CD4-positive, alpha-beta T cell treated with Interleukin-1 beta for 1 hour (primary cell): Measurements from ENCODE around the gene ITGA8.
A peak's percentile ranks its signal among the peaks of the same experiment; 100 is the strongest.
"Not testable (repeated sequence)": the region's sequence is repeated elsewhere in the genome, so short reads cannot be mapped to it uniquely, and the experiment has no call there.

Source experiments
- DNase-seq, 2 donors: peaks; one replicate each; pipeline ENCODE4 v3.0.0-alpha.2; 2020 to 2022

Gene ITGA8

GRCh38 chr10:15719899-15720634 lies at the start of gene ITGA8:
Gene ITGA8, minus strand, starts transcription at chr10:15719922. Its CDS starts 151 bp downstream, at chr10:15719771.
- no peak for DNase-seq

- no peak for DNase-seq
Observed at GRCh38 chr10:15764892-15765454, 45.3 kb upstream of the ITGA8 start.

GRCh38 chr10:15763006-15763405 lies 43.3 kb upstream of the ITGA8 start:
- DNase-seq: no peak

DNA sequence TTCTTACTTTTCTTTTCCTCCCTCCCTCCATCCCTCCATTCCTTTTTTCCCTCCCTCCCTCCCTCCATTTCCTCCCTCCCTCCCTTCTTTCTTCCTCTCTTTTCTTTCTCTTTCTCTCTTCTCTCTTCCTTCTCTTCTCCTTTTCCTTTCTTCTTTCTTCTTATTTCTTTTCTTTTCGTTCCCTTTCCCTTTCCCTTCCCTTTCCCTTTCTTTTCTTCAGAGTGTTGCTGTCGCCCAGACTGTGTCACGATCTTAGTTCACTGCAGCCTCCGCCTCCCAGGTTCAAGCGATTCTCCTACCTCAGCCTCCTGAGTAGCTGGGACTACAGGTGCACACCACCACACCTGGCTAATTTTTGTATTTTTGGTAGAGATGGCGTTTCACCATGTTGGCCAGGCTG lies 42.5 kb upstream of the ITGA8 start:
- DNase-seq: not testable (repeated sequence)

DNA sequence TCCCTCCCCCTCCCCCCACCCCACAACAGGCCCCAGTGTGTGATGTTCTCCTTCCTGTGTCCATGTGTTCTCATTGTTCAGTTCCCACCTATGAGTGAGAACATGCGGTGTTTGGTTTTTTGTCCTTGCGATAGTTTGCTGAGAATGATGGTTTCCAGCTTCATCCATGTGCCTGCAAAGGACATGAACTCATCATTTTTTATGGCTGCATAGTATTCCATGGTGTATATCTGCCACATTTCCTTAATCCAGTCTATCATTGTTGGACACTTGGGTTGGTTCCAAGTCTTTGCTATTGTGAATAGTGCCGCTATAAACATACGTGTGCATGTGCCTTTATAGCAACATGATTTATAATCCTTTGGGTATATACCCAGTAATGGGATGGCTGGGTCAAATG lies 41.5 kb upstream of the ITGA8 start:
- not testable (repeated sequence) for DNase-seq

DNA sequence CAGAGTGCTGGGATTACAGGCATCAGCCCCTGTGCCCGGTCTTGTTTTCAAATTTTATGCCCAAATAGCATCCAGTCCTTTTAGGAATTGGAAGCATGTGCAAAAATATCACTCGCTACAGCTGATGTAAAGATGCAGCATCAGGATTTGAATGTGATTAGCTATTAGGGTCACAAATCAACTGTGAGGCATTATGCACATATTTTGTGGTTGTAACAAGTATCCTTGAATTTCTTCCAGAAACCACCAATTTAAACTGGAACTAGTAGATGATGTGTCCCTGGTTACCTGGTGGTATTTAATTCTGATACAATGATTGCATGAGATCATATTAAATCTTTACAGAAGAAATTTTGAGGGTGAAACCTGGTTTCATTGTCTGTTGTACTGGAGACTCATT lies 41.0 kb upstream of the ITGA8 start:
- DNase-seq: no peak

GRCh38 chr10:15759265-15759664 lies 39.5 kb upstream of the ITGA8 start:
- DNase-seq: no peak

GRCh38 chr10:15758618-15759017 lies 38.9 kb upstream of the ITGA8 start:
- no peak for DNase-seq

- DNase-seq: no peak
Observed at GRCh38 chr10:15754937-15755336, 35.2 kb upstream of the ITGA8 start.

DNA sequence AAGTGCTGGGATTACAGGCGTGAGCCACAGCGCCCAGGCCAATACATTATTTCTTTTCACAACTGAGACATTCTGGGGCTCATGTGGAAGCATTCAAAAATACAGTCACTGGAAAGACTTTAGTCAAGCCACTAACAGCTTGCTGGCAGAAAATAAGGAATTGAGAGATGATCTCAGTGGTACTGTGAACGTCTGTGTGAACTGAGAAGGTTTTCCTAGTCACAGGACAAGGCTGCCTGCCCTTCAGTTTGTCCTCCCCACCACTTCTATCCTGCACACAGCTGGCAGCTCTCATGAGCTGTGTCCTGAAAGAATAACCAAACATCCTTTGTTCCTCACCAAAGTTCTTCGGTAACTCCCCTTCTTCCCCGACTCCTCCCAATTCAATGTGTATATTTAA lies 31.3 kb upstream of the ITGA8 start:
- DNase-seq: no peak

DNA sequence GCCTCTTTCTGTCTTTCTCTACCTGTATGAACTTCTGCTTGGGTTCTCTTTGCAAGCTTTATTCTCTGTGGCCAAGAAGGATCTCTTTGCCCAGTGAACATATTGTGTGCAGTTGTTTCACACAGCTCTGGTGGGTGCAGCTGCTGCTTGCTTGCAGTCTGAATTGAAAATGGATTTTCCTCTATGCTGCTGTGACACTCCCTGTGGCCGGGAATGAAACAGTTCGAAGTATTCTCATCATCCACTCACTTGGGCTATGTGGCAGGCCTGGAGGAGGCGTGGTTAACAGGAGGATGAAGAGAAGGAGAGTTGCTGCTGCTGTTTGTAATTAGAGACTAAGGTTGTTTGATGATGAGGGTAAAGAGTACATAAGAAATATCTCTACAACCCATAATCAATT lies 28.4 kb upstream of the ITGA8 start:
- DNase-seq: no peak

GRCh38 chr10:15747632-15748031 lies 27.9 kb upstream of the ITGA8 start:
- no peak for DNase-seq

DNA sequence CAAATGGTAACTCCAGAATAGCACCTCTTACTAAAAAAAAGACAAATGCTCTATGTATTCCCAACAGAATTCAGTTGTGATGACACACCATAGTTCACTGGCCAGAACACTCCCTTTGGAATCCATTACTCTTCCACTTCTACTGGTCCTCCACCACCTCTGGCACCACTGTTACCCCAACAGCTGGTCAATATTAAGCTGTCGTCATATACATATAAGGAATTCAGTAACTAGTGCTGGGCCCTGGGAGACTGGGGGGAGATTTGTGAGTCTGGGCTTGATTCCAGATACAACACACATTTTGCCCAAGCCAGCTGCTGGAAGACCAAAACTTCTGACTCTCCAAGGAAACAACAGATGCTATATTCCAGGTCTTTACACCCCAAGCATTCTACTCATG lies 26.0 kb upstream of the ITGA8 start:
- no peak for DNase-seq

DNA sequence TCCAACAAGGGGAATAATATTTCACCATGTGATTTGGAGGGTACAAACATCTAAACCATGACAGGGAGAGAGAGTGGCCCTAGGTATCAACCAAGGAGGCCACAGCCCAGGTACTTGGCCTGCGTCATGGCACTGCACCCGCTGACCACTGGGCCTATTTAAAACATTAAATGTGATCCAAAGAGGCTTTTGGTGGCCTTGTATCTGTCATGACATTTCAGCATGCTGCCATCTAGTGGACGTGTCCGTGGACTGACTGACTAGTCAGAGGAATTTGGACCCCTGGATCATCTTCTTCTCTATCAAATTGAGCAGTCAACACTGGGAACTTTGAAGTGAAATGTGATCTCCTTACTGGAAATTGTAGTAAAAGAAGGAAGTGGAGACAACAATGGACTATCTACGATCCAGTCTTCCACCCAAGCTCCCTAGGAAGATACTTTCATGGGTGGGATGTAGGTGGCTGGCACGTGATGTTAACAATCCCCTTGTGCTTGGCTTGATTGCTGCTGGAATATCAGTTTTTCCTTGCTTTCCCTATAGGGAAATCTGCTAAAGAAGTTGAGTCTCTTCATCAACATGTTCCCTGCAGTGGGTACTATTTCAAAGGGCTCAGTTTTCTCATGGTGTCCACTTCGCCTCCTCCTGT lies 24.6 kb upstream of the ITGA8 start:
- peak in 1 of 2 donors; percentile 31 for DNase-seq

- no peak for DNase-seq
Observed at GRCh38 chr10:15743443-15743842, 23.7 kb upstream of the ITGA8 start.

- DNase-seq: no peak
Observed at GRCh38 chr10:15742836-15743235, 23.1 kb upstream of the ITGA8 start.

GRCh38 chr10:15742102-15742501 lies 22.4 kb upstream of the ITGA8 start:
- no peak for DNase-seq

GRCh38 chr10:15741581-15741980 lies 21.9 kb upstream of the ITGA8 start:
- DNase-seq: no peak

DNA sequence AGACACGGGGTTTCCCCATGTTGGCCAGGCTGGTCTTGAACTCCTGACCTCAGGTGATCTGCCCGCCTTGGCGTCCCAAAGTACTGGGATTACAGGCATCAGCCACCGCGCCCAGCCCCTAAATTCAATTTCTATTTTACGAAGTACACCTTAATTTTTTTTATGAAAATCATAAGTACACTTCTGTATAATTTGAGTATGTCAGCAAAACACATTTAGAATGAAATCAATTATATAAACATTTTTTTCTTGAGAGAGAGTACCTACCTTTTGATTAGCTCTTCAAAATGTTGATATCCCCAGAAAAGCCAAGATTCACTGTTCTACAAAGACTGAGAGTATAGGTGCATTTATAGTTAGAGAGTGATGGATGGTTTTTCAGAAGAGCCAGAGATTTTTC lies 20.5 kb upstream of the ITGA8 start:
- no peak for DNase-seq

- no peak for DNase-seq
Observed at GRCh38 chr10:15739254-15739970, 19.7 kb upstream of the ITGA8 start.

- DNase-seq: no peak
Observed at GRCh38 chr10:15738270-15738925, 18.7 kb upstream of the ITGA8 start.

- no peak for DNase-seq
Observed at GRCh38 chr10:15737656-15738055, 17.9 kb upstream of the ITGA8 start.

DNA sequence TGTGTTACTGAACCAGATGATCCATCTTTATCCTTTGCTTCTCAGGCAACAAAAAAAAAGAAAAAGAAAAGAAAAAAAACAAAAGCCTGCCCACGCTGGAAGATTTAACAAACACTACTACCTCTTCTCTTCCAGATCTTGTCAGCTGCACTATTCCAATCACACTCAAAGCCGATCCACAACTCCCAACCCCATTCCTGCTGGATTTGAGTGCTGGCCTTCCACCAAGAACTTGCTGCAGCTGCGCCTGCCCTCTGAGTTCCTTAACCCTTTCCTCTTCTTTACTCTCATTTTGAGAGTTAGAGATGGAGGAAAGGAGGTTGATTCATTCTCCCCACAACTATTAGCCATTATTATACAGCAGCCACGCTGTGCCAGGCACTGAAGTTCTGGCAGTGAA lies 16.0 kb upstream of the ITGA8 start:
- no peak for DNase-seq
